ENCODE results near the gene PLXNA4.

DNA sequence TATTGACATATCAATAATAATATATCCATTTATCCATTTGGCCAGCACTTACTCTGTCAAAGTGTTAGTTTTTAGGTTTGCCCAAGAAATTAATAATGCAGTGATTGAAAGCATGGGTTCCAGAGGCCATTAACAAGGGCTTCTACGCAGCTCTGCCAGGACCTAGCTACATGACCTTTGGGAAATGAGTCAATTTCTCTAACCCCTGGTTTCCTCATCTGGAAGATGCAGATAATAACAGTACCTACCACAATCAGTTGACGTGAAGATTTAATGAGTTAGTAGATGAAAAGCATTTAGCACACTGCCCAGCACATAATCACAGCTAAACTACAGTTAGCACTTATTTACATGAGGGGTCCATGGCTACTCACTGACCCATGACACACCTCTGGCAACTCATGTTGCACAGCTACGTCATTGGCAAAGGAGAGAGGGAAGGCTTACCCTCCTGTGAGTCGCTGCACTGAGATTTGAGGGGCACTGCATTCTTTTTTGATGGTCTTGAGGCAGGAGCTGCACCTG is 263.7 kb downstream of the PLXNA4 start:
- TF ChIP-seq, protein P1, sequence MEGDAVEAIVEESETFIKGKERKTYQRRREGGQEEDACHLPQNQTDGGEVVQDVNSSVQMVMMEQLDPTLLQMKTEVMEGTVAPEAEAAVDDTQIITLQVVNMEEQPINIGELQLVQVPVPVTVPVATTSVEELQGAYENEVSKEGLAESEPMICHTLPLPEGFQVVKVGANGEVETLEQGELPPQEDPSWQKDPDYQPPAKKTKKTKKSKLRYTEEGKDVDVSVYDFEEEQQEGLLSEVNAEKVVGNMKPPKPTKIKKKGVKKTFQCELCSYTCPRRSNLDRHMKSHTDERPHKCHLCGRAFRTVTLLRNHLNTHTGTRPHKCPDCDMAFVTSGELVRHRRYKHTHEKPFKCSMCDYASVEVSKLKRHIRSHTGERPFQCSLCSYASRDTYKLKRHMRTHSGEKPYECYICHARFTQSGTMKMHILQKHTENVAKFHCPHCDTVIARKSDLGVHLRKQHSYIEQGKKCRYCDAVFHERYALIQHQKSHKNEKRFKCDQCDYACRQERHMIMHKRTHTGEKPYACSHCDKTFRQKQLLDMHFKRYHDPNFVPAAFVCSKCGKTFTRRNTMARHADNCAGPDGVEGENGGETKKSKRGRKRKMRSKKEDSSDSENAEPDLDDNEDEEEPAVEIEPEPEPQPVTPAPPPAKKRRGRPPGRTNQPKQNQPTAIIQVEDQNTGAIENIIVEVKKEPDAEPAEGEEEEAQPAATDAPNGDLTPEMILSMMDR (IDR thresholded peaks at IDR 0.05; ENCODE audit: low read length): no peak
- no peak for TF ChIP-seq EZH2 (IDR thresholded peaks at IDR 0.05; ENCODE audit: borderline replicate concordance, low read length)
